ENCODE data around the gene NPY4R2.
"Not testable (repeated sequence)": the region's sequence is repeated elsewhere in the genome, so short reads cannot be mapped to it uniquely, and the experiment has no call there.

NPY4R2 gene

GRCh38 chr10:47964280-47965063, 46.0 kb downstream of the NPY4R2 start:
- not testable (repeated sequence) for H3K4me3 ChIP-seq (ENCODE audit: low read length); DNase-seq (ENCODE audit: low read depth)

- not testable (repeated sequence) for H3K4me3 ChIP-seq (ENCODE audit: low read length); DNase-seq (ENCODE audit: low read depth)
Measured at GRCh38 chr10:47968988-47969387, 50.5 kb downstream of the NPY4R2 start.

GRCh38 chr10:47970047-47970446, 51.6 kb downstream of the NPY4R2 start:
- not testable (repeated sequence) for H3K4me3 ChIP-seq (ENCODE audit: low read length); DNase-seq (ENCODE audit: low read depth)

- not testable (repeated sequence) for DNase-seq (ENCODE audit: low read depth); H3K4me3 ChIP-seq (ENCODE audit: low read length)
Measured at GRCh38 chr10:47971598-47971997, 53.1 kb downstream of the NPY4R2 start.

GRCh38 chr10:47972077-47972476, 53.6 kb downstream of the NPY4R2 start:
- not testable (repeated sequence) for H3K4me3 ChIP-seq (ENCODE audit: low read length); DNase-seq (ENCODE audit: low read depth)

All from retinal pigment epithelial cell (primary cell).